ENCODE measurements around the gene ARMH1.
"Not testable (repeated sequence)": the region's sequence is repeated elsewhere in the genome, so short reads cannot be mapped to it uniquely, and the experiment has no call there.

The ARMH1 gene

GRCh38 chr1:44696101-44696500 is 21.6 kb downstream of the ARMH1 start:
- Histone ChIP-seq H3K36me3 (ENCODE audit: insufficient read depth, low read length) (no peaks in the 10 kb centered on the region), H3K4me1 (ENCODE audit: insufficient read depth, low read length) (no peaks in the 10 kb centered on the region), H2AFZ (ENCODE audit: low read depth, low read length) (no peak overlapping the region), H3K27me3 (ENCODE audit: insufficient read depth, low read length, poor library complexity) (peaks cover 9% of the 10 kb centered on the region), H3K4me3 (ENCODE audit: low read depth in 1 of 2, low read length in 2 of 2) (no peak overlapping the region), H4K20me1 (ENCODE audit: insufficient read depth, low read length) (no peaks in the 10 kb centered on the region), H3K9me3 (ENCODE audit: insufficient read depth, low read length, severe bottlenecking) (no peaks in the 10 kb centered on the region), H3K79me2 (ENCODE audit: insufficient read depth, low read length) (no peaks in the 10 kb centered on the region), H3K4me2 (ENCODE audit: insufficient read depth, low read length) (no peak overlapping the region), H3K9ac (ENCODE audit: low read depth, low read length) (no peak overlapping the region), H3K27ac (ENCODE audit: low read length) (no peak overlapping the region)
- ATAC-seq (ENCODE audit: insufficient read depth, low read depth), result no peak
- DNase-seq, result no peak
- TF ChIP-seq EZH2 (IDR thresholded peaks at IDR 0.05; ENCODE audit: borderline replicate concordance, low read depth, low read length, severe bottlenecking) (no peak), CTCF (IDR thresholded peaks at IDR 0.05; ENCODE audit: borderline replicate concordance, extremely low read depth, low read length, poor library complexity, severe bottlenecking) (no peak)

- H2AFZ ChIP-seq (ENCODE audit: low read depth, low read length), result no peak overlapping the region
- no peaks in the 10 kb centered on the region for H3K4me1 ChIP-seq (ENCODE audit: insufficient read depth, low read length)
- no peak overlapping the region for H3K4me2 ChIP-seq (ENCODE audit: insufficient read depth, low read length)
- no peak overlapping the region for H3K9ac ChIP-seq (ENCODE audit: low read depth, low read length)
- H3K4me3 ChIP-seq (ENCODE audit: low read depth in 1 of 2, low read length in 2 of 2), result no peak overlapping the region
- TF ChIP-seq CTCF (IDR thresholded peaks at IDR 0.05; ENCODE audit: borderline replicate concordance, extremely low read depth, low read length, poor library complexity, severe bottlenecking), result no peak
- TF ChIP-seq EZH2 (IDR thresholded peaks at IDR 0.05; ENCODE audit: borderline replicate concordance, low read depth, low read length, severe bottlenecking), result no peak
- no peaks in the 10 kb centered on the region for H4K20me1 ChIP-seq (ENCODE audit: insufficient read depth, low read length)
- no peak for DNase-seq
- ATAC-seq (ENCODE audit: insufficient read depth, low read depth), result no peak; the same call in 2 of the 3 replicates
- no peaks in the 10 kb centered on the region for H3K9me3 ChIP-seq (ENCODE audit: insufficient read depth, low read length, severe bottlenecking)
- peaks cover 9% of the 10 kb centered on the region for H3K27me3 ChIP-seq (ENCODE audit: insufficient read depth, low read length, poor library complexity)
- no peak overlapping the region for H3K27ac ChIP-seq (ENCODE audit: low read length)
- H3K79me2 ChIP-seq (ENCODE audit: insufficient read depth, low read length), result no peaks in the 10 kb centered on the region
- no peaks in the 10 kb centered on the region for H3K36me3 ChIP-seq (ENCODE audit: insufficient read depth, low read length)
Observed at GRCh38 chr1:44696789-44697345, 22.4 kb downstream of the ARMH1 start.

DNA sequence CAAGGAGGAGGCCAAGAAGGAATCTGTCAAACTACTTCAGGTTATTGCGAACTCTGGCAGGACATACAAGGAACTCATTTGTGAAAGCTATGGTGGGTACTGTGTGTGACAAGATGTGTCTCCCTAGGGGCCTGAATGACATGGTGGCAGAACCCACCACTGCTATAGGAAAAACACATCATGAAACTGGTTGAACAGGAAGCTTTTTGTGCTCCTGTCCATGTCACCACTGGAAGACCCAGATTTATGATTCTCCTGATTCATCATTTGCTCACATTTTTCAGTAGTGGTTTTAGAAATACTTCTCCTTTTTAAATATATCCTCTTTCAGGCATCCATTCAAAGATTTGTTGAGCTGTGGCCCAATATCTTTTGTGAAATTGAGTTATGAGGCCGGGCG is 23.6 kb downstream of the ARMH1 start:
- H3K9ac ChIP-seq (ENCODE audit: low read depth, low read length), result no peak overlapping the region
- no peak overlapping the region for H2AFZ ChIP-seq (ENCODE audit: low read depth, low read length)
- H3K27me3 ChIP-seq (ENCODE audit: insufficient read depth, low read length, poor library complexity), result peaks cover 9% of the 10 kb centered on the region
- H3K79me2 ChIP-seq (ENCODE audit: insufficient read depth, low read length), result no peaks in the 10 kb centered on the region
- ATAC-seq (ENCODE audit: insufficient read depth, low read depth) (no peak), DNase-seq (no peak)
- H3K36me3 ChIP-seq (ENCODE audit: insufficient read depth, low read length), result no peaks in the 10 kb centered on the region
- no peak overlapping the region for H3K27ac ChIP-seq (ENCODE audit: low read length)
- no peak overlapping the region for H3K4me3 ChIP-seq (ENCODE audit: low read depth in 1 of 2, low read length in 2 of 2)
- H3K9me3 ChIP-seq (ENCODE audit: insufficient read depth, low read length, severe bottlenecking), result no peaks in the 10 kb centered on the region
- TF ChIP-seq EZH2 (IDR thresholded peaks at IDR 0.05; ENCODE audit: borderline replicate concordance, low read depth, low read length, severe bottlenecking) (no peak), CTCF (IDR thresholded peaks at IDR 0.05; ENCODE audit: borderline replicate concordance, extremely low read depth, low read length, poor library complexity, severe bottlenecking) (no peak)
- H4K20me1 ChIP-seq (ENCODE audit: insufficient read depth, low read length), result no peaks in the 10 kb centered on the region
- no peaks in the 10 kb centered on the region for H3K4me1 ChIP-seq (ENCODE audit: insufficient read depth, low read length)
- no peak overlapping the region for H3K4me2 ChIP-seq (ENCODE audit: insufficient read depth, low read length)

DNA sequence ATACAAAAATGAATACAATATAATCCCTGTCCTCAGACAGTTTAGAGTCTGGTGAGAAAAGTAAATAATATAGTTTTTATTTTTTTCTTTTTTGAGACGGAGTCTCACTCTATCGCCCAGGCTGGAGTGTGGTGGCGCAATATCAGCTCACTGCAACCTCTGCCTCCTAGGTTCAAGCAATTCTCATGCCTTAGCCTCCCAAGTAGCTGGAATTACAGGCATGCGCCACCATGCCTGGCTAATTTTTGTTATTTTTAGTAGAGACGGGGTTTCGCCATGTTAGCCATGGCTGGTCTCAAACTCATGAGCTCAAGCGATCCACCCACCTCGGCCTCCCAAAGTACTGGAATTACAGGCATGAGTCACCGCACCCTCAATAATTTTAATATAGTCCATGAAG is 24.9 kb downstream of the ARMH1 start:
- not testable (repeated sequence) for H3K79me2 ChIP-seq (ENCODE audit: insufficient read depth, low read length); H3K9me3 ChIP-seq (ENCODE audit: insufficient read depth, low read length, severe bottlenecking); H4K20me1 ChIP-seq (ENCODE audit: insufficient read depth, low read length); H3K4me1 ChIP-seq (ENCODE audit: insufficient read depth, low read length); H3K27me3 ChIP-seq (ENCODE audit: insufficient read depth, low read length, poor library complexity); H3K4me2 ChIP-seq (ENCODE audit: insufficient read depth, low read length); H3K36me3 ChIP-seq (ENCODE audit: insufficient read depth, low read length); DNase-seq; ATAC-seq (ENCODE audit: insufficient read depth, low read depth); H2AFZ ChIP-seq (ENCODE audit: low read depth, low read length); H3K27ac ChIP-seq (ENCODE audit: low read length); H3K4me3 ChIP-seq (ENCODE audit: low read depth in 1 of 2, low read length in 2 of 2); H3K9ac ChIP-seq (ENCODE audit: low read depth, low read length)

All from DND-41 (cell line).